Measurements from ENCODE around the gene MRPL36.

MRPL36 gene

DNA sequence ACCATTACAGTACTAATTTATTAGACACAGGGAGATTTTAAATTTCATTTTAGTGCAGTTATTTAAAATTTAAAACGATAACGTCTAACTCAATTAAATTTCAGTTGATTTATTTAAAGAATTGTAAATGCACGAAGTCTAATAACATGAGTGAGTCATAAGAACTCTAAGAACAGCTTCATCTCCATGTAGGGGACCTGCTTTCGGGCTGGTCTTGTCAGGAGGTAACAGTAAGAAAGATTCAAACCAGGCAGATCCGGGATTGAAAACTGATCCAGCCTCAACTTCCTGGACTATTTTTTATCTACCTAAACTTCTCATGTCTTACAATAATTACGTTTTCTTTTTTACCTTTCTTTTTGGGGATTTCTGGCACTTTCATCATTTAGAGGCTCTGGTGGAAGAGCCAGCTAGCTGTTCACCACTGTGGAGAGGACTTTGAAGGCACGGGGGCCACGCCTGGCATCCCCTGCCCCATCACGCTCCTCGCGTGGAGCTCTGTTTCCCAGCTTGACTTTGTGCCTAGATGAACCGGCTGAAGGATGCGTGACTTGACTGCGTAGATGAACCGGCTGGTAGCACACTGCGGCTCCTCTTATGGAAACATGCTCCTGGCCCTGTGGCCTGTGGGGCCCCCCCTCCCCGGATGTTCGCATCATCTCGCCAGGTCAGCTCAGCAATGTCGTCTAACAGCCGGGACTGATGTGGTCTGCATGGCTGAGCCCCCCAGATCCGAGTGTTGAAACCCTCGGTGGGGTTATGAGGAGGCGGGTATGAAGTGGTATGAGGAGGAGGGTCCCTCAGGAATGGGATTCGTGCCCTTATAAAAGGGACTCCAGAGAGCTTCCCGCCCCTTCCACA is 27.6 kb upstream of the MRPL36 start:
- no peak for DNase-seq (ENCODE audit: extremely low spot score)
- ChIA-PET CTCF (no interaction called here), POLR2A (no interaction called here)
- TF ChIP-seq BHLHE40 (IDR thresholded peaks at IDR 0.05; ENCODE audit: borderline replicate concordance) (no peak), L3MBTL2 (conservative IDR thresholded peaks at IDR 0.05) (no peak), FOXK2 (IDR thresholded peaks at IDR 0.05) (no peak)

DNA sequence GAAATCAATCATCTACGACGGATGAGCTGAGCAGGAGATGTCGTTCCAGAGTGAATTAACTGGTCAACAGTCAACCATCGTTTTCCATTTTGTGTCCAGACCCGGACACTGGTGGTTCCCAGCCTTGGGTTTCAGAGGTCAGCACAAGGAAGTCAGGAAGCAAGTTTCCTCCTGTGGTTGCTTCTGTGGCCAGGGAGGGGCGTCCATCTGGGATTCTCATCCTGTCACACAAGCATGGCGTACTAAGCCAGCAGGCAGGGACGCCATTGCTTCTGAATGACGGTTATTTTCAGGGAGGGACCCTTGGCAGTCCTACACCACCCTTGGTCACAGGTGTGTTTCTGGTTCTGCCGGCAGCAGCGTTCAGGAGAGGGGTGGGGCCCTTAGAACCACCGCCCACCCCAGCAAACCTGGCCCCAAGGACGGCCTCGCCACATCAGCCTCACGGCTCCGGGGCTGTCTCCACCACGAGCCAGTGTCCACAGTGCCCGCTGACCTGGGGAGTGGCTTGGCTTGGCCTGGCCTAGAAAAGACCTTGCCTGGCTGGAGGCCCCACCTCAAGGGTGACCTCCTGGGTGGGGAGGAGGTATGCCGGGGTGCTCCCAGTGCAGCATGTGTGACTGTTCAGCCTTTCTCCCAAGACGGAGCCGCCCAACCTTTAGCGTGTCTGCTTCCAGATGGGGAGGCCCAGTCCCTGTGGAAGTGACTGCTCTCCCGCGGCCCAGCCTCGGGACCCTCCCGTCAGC is 26.8 kb upstream of the MRPL36 start:
- no peak for DNase-seq (ENCODE audit: extremely low spot score)
- POLR2A ChIA-PET: no interaction called here
- no peak for TF ChIP-seq CTBP1 (IDR thresholded peaks at IDR 0.05; ENCODE audit: borderline replicate concordance)
- no peak for TF ChIP-seq FOXK2 (IDR thresholded peaks at IDR 0.05)
- no peak for TF ChIP-seq ARNT (IDR thresholded peaks at IDR 0.05)
- no peak for TF ChIP-seq FOXM1 (IDR thresholded peaks at IDR 0.05; ENCODE audit: borderline replicate concordance)
- TF ChIP-seq FOXA1 (IDR thresholded peaks at IDR 0.05): no peak
- no peak for TF ChIP-seq ZNF384 (IDR thresholded peaks at IDR 0.05)
- no peak for TF ChIP-seq SP1 (IDR thresholded peaks at IDR 0.05)
- TF ChIP-seq, protein P1, sequence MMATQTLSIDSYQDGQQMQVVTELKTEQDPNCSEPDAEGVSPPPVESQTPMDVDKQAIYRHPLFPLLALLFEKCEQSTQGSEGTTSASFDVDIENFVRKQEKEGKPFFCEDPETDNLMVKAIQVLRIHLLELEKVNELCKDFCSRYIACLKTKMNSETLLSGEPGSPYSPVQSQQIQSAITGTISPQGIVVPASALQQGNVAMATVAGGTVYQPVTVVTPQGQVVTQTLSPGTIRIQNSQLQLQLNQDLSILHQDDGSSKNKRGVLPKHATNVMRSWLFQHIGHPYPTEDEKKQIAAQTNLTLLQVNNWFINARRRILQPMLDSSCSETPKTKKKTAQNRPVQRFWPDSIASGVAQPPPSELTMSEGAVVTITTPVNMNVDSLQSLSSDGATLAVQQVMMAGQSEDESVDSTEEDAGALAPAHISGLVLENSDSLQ (IDR thresholded peaks at IDR 0.05): no peak
- no peak for TF ChIP-seq NFRKB (IDR thresholded peaks at IDR 0.05)
- TF ChIP-seq L3MBTL2 (conservative IDR thresholded peaks at IDR 0.05): no peak
- CTCF ChIA-PET: no interaction called here

DNA sequence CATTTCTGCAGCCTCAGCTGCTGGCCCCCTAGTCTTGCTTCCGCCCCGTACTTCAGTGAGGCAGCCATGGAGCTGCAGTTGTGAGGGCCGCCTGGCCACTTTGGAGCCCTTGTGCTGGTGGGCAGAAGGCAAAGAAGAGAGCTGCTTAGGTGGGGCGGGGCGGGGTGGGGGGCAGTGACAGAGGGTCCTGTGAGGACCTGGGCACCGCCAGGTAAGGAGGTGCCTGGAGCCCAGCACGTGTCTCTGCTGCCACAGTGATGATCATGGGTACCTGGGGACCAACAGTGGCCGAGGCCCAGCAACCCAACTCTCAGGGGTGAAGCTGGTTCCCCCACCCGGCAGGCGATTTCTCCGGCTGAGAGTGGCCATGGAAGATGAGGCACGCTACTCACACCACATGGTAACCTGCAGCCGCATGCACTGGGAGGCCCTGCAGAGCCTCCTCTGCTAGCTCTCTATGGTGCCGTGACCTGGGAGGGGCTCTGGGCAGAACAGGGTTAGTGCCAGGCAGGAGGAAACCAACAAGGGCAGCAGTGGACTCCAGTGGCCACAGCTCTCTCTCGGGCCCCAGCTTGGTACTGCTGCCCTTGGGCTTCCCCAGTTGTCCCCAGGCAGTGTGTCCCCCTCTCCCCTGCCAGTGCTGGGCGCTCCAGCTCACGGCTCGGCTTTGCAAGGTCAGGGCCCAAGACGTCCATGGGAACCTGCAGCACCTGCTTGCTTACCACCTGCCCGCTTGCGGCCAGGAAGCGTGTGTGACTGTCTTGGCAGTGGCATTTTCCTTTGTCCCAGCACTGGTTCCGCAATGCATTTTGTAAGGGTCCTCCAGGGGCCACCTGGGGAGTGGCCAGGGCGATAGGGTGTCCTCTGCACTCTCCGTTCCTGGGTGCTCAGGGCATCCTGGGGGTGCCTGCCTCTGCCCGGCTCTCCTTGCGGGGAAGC is 25.5 kb upstream of the MRPL36 start:
- POLR2A ChIA-PET: no interaction called here
- DNase-seq (ENCODE audit: extremely low spot score): no peak
- TF ChIP-seq ARNT (IDR thresholded peaks at IDR 0.05) (no peak), ELF4 (IDR thresholded peaks at IDR 0.05) (no peak), TARDBP (IDR thresholded peaks at IDR 0.05) (no peak), NFRKB (IDR thresholded peaks at IDR 0.05) (no peak), SP1 (IDR thresholded peaks at IDR 0.05) (no peak), SUZ12 (IDR thresholded peaks at IDR 0.05) (no peak), FOXM1 (IDR thresholded peaks at IDR 0.05; ENCODE audit: borderline replicate concordance) (no peak), L3MBTL2 (conservative IDR thresholded peaks at IDR 0.05) (no peak), HDGF (IDR thresholded peaks at IDR 0.05; ENCODE audit: borderline replicate concordance) (no peak), FOXA1 (IDR thresholded peaks at IDR 0.05) (no peak), BHLHE40 (IDR thresholded peaks at IDR 0.05; ENCODE audit: borderline replicate concordance) (no peak), FOXK2 (IDR thresholded peaks at IDR 0.05) (no peak), LEF1 (IDR thresholded peaks at IDR 0.05; ENCODE audit: borderline replicate concordance) (no peak)
- TF ChIP-seq, protein P1 (IDR thresholded peaks at IDR 0.05): no peak
- CTCF ChIA-PET: no interaction called here

DNA sequence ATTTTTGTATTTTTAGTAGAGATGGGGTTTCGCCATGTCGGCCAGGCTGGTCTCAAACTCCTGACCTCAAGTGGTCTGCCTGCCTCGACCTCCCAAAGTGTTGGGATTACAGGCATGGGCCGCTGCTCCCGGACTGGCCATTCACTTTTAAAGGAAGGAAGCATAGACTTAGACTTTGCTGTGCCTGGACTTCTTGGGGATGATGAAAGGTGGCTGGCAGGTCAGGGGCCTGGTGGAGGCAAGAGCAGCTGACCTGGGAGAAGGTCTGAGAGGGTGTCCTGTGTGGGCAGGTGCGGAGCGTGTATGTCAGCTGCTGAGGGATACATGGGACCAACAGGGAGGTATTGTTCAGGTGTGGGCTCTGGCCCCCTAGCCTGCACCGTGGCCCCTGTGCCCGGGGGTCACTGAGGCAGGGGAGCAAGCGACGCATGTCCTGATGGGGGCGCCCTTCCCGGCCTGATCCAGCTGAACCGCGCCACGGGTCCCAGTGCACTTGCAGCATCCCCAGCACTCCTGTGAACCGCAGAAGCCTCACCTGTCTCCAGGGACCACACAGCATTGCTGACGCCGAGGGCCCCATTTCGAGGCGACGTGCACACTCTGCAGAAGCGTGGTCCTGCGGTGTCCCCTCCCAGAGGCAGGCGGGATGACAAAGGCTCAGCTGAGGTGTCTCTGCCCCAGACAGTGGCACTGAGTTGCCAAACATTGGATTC is 24.6 kb upstream of the MRPL36 start:
- CTCF ChIA-PET: no interaction called here
- TF ChIP-seq FOXA1 (IDR thresholded peaks at IDR 0.05) (no peak), ELF4 (IDR thresholded peaks at IDR 0.05) (no peak), ARNT (IDR thresholded peaks at IDR 0.05) (no peak)
- POLR2A ChIA-PET: no interaction called here
- DNase-seq (ENCODE audit: extremely low spot score): no peak

DNA sequence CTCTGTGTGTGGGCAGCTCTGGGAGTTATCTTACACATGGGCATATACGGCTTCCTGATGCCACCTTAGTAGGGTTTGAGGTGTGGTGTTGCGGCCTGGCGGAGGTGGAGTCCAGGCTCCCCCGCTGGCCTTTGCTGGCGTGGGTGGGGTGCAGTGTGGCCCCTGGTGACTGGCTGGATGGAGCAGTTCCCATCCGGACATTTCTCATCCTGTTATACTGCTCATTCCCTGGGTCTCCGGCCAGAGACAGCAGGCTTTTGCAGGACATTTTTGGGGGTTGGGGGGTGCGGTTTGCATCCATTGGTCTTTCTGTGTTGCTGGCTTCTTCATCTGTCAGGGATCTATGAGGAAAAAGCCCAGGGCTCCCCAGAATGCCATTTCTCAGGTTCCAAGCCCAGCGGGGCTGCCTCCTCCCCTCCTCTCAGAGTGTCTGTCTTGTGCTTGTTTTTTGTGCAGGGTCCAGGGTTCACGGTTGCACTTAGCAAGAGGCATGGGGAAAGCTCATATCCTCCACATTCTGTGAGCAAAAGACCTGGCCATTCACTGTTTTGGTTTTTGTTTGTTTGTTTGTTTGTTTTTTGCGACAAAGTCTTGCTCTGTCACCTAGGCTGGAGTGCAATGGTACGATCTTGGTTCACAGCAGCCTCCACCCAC is 23.9 kb upstream of the MRPL36 start:
- DNase-seq (ENCODE audit: extremely low spot score): no peak
- POLR2A ChIA-PET: interaction anchor here (0.9 kb wide), 1 partner anchor 20 kb away, joined by 3 read pairs; no protein-coding TSS in a partner anchor
- TF ChIP-seq FOXM1 (IDR thresholded peaks at IDR 0.05; ENCODE audit: borderline replicate concordance) (no peak), ARNT (IDR thresholded peaks at IDR 0.05) (no peak), SUZ12 (IDR thresholded peaks at IDR 0.05) (no peak), BHLHE40 (IDR thresholded peaks at IDR 0.05; ENCODE audit: borderline replicate concordance) (no peak), CTBP1 (IDR thresholded peaks at IDR 0.05; ENCODE audit: borderline replicate concordance) (no peak), NFRKB (IDR thresholded peaks at IDR 0.05) (no peak), HDGF (IDR thresholded peaks at IDR 0.05; ENCODE audit: borderline replicate concordance) (no peak), FOXK2 (IDR thresholded peaks at IDR 0.05) (no peak), ZNF384 (IDR thresholded peaks at IDR 0.05) (no peak), L3MBTL2 (conservative IDR thresholded peaks at IDR 0.05) (no peak), FOXA1 (IDR thresholded peaks at IDR 0.05) (no peak), LEF1 (IDR thresholded peaks at IDR 0.05; ENCODE audit: borderline replicate concordance) (no peak), ELF4 (IDR thresholded peaks at IDR 0.05) (no peak), SP1 (IDR thresholded peaks at IDR 0.05) (no peak), TARDBP (IDR thresholded peaks at IDR 0.05) (no peak)
- TF ChIP-seq, protein P1 (IDR thresholded peaks at IDR 0.05): no peak
- CTCF ChIA-PET: no interaction called here

Data from HEK293T (cell line).